HEK293T (cell line): Measurements from ENCODE around the gene TWF2.

ENCODE experiments used
- CTCF ChIA-PET: fragments of 350-600 bp; formaldehyde crosslinking; extraction: SDS; loops from one replicate; lab custom pipeline; 2021; ENCODE audit warnings: antibody characterized with exemption, inconsistent platforms; lab: Yijun Ruan, JAX
- POLR2A ChIA-PET: fragments of 350-600 bp; formaldehyde crosslinking; extraction: SDS; loops from one replicate; lab custom pipeline; 2020; ENCODE audit warnings: antibody characterized with exemption, inconsistent platforms; lab: Yijun Ruan, JAX
- DNase-seq: peaks from one replicate; pipeline ENCODE4 v3.0.0; 2012; ENCODE audit warnings: mixed read lengths; ENCODE audit errors: extremely low spot score
- ARNT ChIP-seq: fragments of 450-650 bp; IDR thresholded peaks from 2 replicates; pipeline ENCODE4 v1.6.1; 2017; ENCODE audit warnings: mild to moderate bottlenecking
- BHLHE40 ChIP-seq: fragments of 450-650 bp; IDR thresholded peaks from 2 replicates; pipeline ENCODE4 v1.6.1; 2016; ENCODE audit warnings: mild to moderate bottlenecking, moderate library complexity, borderline replicate concordance
- CTBP1 ChIP-seq: fragments of 450-650 bp; IDR thresholded peaks from 2 replicates; pipeline ENCODE4 v1.6.1; 2016; ENCODE audit warnings: borderline replicate concordance
- ELF4 ChIP-seq: fragments of 450-650 bp; IDR thresholded peaks from 2 replicates; pipeline ENCODE4 v1.6.1; 2017; ENCODE audit warnings: antibody characterized with exemption
- FOXA1 ChIP-seq: fragments of 450-650 bp; IDR thresholded peaks from 2 replicates; pipeline ENCODE4 v1.6.1; 2016; ENCODE audit warnings: mild to moderate bottlenecking
- FOXK2 ChIP-seq: fragments of 450-650 bp; IDR thresholded peaks from 2 replicates; pipeline ENCODE4 v1.6.1; 2016; ENCODE audit warnings: mild to moderate bottlenecking
- FOXM1 ChIP-seq: fragments of 450-650 bp; IDR thresholded peaks from 2 replicates; pipeline ENCODE4 v1.6.1; 2017; ENCODE audit warnings: mild to moderate bottlenecking, borderline replicate concordance
- HDGF ChIP-seq: fragments of 450-650 bp; IDR thresholded peaks from 2 replicates; pipeline ENCODE4 v1.6.1; 2017; ENCODE audit warnings: antibody characterized with exemption, borderline replicate concordance
- L3MBTL2 ChIP-seq: fragments of 450-650 bp; conservative IDR thresholded peaks from 2 replicates; pipeline ENCODE4 v1.6.1; 2016; ENCODE audit warnings: mild to moderate bottlenecking
- LEF1 ChIP-seq: fragments of 450-650 bp; IDR thresholded peaks from 2 replicates; pipeline ENCODE4 v1.6.1; 2017; ENCODE audit warnings: mild to moderate bottlenecking, borderline replicate concordance
- NFRKB ChIP-seq: fragments of 450-650 bp; IDR thresholded peaks from 2 replicates; pipeline ENCODE4 v1.6.1; 2016; ENCODE audit warnings: mild to moderate bottlenecking, moderate library complexity
- SP1 ChIP-seq: fragments of 450-650 bp; IDR thresholded peaks from 2 replicates; pipeline ENCODE4 v1.6.1; 2017
- SUZ12 ChIP-seq: fragments of 450-650 bp; IDR thresholded peaks from 2 replicates; pipeline ENCODE4 v1.6.1; 2016; ENCODE audit warnings: mild to moderate bottlenecking
- TARDBP ChIP-seq: fragments of 450-650 bp; IDR thresholded peaks from 2 replicates; pipeline ENCODE4 v1.6.1; 2016
- ZNF384 ChIP-seq: fragments of 450-650 bp; IDR thresholded peaks from 2 replicates; pipeline ENCODE4 v1.6.1; 2016
- TF ChIP-seq, protein P1 (sequence below): fragments of 450-650 bp; IDR thresholded peaks from 2 replicates; pipeline ENCODE4 v1.6.1; 2016

The TWF2 gene

DNA sequence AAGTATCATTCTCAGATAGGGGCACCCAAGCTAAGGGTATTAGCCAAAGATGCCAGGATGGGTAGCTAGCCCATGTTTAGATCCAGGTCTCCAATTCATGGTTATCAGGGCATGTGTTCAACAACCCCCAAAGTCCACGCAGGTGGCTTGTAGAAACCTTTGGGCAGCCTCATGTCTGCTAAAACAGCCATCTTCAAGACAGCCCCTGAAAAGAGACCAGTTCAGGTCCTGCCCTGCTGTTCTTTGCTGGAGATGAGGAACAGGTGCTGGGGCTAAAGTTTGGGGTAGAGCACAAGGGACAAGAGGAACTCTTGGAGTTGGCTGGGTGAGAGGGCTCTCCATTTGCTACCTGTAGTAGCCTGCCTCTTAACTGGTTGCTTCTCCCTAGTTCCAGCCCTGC, 11.2 kb upstream of the TWF2 start:
- CTCF ChIA-PET, result interaction anchor here (1.2 kb wide), 1 partner anchor 19 kb away, joined by 3 read pairs; no protein-coding TSS in a partner anchor
- TF ChIP-seq L3MBTL2 (no peak), BHLHE40 (no peak), FOXM1 (no peak), FOXK2 (no peak), NFRKB (no peak), SUZ12 (no peak), ARNT (no peak), LEF1 (no peak), ELF4 (no peak), HDGF (no peak), FOXA1 (no peak), TARDBP (no peak), CTBP1 (no peak), SP1 (no peak), ZNF384 (no peak)
- TF ChIP-seq, protein P1, sequence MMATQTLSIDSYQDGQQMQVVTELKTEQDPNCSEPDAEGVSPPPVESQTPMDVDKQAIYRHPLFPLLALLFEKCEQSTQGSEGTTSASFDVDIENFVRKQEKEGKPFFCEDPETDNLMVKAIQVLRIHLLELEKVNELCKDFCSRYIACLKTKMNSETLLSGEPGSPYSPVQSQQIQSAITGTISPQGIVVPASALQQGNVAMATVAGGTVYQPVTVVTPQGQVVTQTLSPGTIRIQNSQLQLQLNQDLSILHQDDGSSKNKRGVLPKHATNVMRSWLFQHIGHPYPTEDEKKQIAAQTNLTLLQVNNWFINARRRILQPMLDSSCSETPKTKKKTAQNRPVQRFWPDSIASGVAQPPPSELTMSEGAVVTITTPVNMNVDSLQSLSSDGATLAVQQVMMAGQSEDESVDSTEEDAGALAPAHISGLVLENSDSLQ, result no peak
- no peak for DNase-seq
- POLR2A ChIA-PET, result interaction anchor here (1.0 to 2.3 kb wide), 3 partner anchors 10 to 29 kb away, joined by 3 to 11 read pairs (median 9); no protein-coding TSS in a partner anchor

DNA sequence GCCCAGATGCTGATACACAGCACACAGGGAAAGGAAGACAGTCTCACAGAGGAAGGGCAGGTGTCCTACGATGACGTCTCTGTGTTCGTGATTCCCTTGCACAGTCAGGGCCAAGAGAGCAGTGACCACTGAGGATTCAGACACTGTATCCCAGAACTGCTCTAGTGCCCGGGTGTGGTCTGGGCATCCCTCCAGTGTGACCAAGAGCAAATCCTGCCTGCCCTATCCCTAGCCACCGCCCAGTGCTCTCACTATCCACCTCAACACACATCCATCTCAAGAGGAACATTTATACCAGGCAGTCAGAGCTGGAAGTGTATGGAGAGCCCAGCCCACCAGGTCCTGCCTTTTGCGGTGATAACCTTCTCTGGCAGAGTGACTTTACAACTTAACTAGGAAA, 10.7 kb upstream of the TWF2 start:
- TF ChIP-seq ZNF384 (no peak), ELF4 (no peak), NFRKB (no peak), FOXA1 (no peak), FOXK2 (no peak), HDGF (no peak), SP1 (no peak), LEF1 (no peak), TARDBP (no peak), SUZ12 (no peak), BHLHE40 (no peak), FOXM1 (no peak), L3MBTL2 (no peak), ARNT (no peak), CTBP1 (no peak)
- TF ChIP-seq, protein P1, result no peak
- POLR2A ChIA-PET, result interaction anchor here (1.2 to 1.8 kb wide), 3 partner anchors 9 to 29 kb away, joined by 5 to 11 read pairs (median 10); partner anchors contain the start of genes TWF2 and WDR82
- DNase-seq, result no peak
- CTCF ChIA-PET, result interaction anchor here (1.0 kb wide), 1 partner anchor 18 kb away, joined by 3 read pairs; no protein-coding TSS in a partner anchor

DNA sequence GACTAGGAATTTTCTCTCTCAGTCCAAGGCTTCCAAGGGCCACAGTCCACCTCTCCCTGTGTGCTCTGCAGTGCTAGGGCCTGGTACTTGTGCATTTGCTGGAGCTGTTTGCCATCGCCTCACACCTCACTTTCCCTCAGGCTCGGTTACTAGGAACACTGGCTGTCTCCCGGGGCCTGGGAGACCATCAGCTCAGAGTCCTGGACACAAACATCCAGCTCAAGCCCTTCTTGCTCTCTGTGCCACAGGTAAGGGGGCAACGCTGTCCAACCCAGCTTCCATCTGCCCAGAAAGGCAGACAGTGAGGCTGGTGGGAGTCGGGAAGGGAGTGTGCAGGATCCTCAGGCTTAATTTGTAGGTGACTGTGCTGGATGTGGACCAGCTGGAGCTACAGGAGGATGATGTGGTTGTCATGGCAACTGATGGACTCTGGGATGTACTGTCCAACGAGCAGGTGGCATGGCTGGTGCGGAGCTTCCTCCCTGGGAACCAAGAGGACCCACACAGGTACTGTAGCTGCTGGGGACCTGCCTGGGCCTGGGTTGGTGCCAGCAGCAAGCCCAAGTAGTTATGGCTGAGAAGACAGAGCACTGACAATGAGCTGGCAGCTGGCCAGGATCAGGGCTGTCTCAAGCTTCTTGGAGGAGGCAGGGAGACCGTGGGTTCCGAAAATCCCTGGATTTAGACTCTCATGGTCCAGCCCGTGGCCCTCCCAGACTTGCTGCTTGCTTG, 10.0 kb upstream of the TWF2 start:
- TF ChIP-seq ZNF384 (no peak), TARDBP (no peak), NFRKB (no peak), CTBP1 (no peak), LEF1 (no peak), ARNT (no peak), SP1 (no peak), FOXM1 (no peak), BHLHE40 (no peak), ELF4 (no peak), L3MBTL2 (no peak)
- TF ChIP-seq, protein P1, result no peak
- POLR2A ChIA-PET, result interaction anchor here (1.0 to 1.8 kb wide), 5 partner anchors 9 to 39 kb away, joined by 4 to 11 read pairs (median 5); partner anchors contain the start of genes TWF2 and WDR82
- CTCF ChIA-PET, result interaction anchor here (1.0 kb wide), 1 partner anchor 17 kb away, joined by 3 read pairs; no protein-coding TSS in a partner anchor
- no peak for DNase-seq

DNA sequence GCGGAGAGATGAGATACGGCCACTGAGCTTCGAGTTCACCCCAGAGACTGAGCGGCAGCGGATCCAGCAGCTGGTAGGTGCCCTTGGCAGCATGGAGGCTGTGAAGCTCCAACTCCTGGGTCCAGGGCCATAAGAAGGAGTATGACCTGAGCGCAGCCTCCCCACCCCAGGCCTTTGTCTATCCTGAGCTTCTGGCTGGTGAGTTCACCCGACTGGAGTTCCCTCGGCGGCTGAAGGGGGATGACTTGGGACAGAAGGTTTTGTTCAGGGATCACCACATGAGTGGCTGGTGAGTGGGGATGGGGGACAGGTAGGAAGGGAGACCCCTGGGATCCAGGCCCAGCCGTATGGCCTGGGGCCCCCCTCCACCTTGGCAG, 9.2 kb upstream of the TWF2 start:
- POLR2A ChIA-PET, result interaction anchor here (1.0 to 1.8 kb wide), 4 partner anchors 8 to 40 kb away, joined by 4 to 11 read pairs (median 7); partner anchors contain the start of gene TWF2
- CTCF ChIA-PET, result no interaction called here

More for the DNA sequence above, 9.2 kb upstream of the TWF2 start:
- no peak for DNase-seq
- TF ChIP-seq SP1 (no peak), L3MBTL2 (no peak), SUZ12 (no peak), FOXM1 (no peak), FOXK2 (no peak), NFRKB (no peak)
- TF ChIP-seq, protein P1, result no peak
